Loucy (cell line): ENCODE measurements around the gene CTBP2.

ENCODE experiments used
- CTCF ChIP-seq: fragments of 200-600 bp; sonication (generic); conservative IDR thresholded peaks from 2 replicates; pipeline ENCODE4 v1.5.1; 2014; ENCODE audit warnings: mild to moderate bottlenecking, antibody characterized with exemption, low read length
- EZH2phosphoT487 ChIP-seq: fragments of 200-600 bp; IDR thresholded peaks from 2 replicates; pipeline ENCODE4 v1.6.1; 2018; ENCODE audit warnings: antibody characterized with exemption, mild to moderate bottlenecking, moderate library complexity, borderline replicate concordance

GRCh38 chr10:125107166-125107949 is 53.0 kb downstream of the CTBP2 start:
- TF ChIP-seq CTCF (no peak), EZH2phosphoT487 (no peak)
